ENCODE results near the gene IL1F10.
A peak's percentile ranks its signal among the peaks of the same experiment; 100 is the strongest.

The IL1F10 gene

GRCh38 chr2:113105047-113105785, 37.4 kb downstream of the IL1F10 start:
- Mint-ChIP-seq H3K4me3 (peak overlapping the region; percentile 4), H3K27ac (peak overlapping the region; percentile 5), H3K9me3 (peaks cover 8% of the 10 kb centered on the region)

GRCh38 chr2:113111121-113111520, 43.4 kb downstream of the IL1F10 start:
- no peaks in the 10 kb centered on the region for H3K9me3 Mint-ChIP-seq
- H3K4me1 Mint-ChIP-seq, result no peaks in the 10 kb centered on the region
- H3K27ac Mint-ChIP-seq, result no peak overlapping the region

More at GRCh38 chr2:113105047-113105785, 37.4 kb downstream of the IL1F10 start:
- peaks cover 1% of the 10 kb centered on the region for H3K36me3 Mint-ChIP-seq
- H3K4me1 Mint-ChIP-seq, result peaks cover 36% of the 10 kb centered on the region
- peaks cover 2% of the 10 kb centered on the region for H3K27me3 Mint-ChIP-seq

GRCh38 chr2:113111823-113112287, 44.1 kb downstream of the IL1F10 start:
- H3K4me1 Mint-ChIP-seq, result peaks cover 4% of the 10 kb centered on the region

More at GRCh38 chr2:113111121-113111520, 43.4 kb downstream of the IL1F10 start:
- H3K4me3 Mint-ChIP-seq, result no peak overlapping the region
- H3K27me3 Mint-ChIP-seq, result peaks cover 2% of the 10 kb centered on the region
- H3K36me3 Mint-ChIP-seq, result no peaks in the 10 kb centered on the region

GRCh38 chr2:113112441-113112840, 44.7 kb downstream of the IL1F10 start:
- H3K27me3 Mint-ChIP-seq, result no peaks in the 10 kb centered on the region
- H3K9me3 Mint-ChIP-seq, result no peaks in the 10 kb centered on the region
- peaks cover 4% of the 10 kb centered on the region for H3K4me1 Mint-ChIP-seq
- no peaks in the 10 kb centered on the region for H3K36me3 Mint-ChIP-seq
- H3K27ac Mint-ChIP-seq, result no peak overlapping the region
- no peak overlapping the region for H3K4me3 Mint-ChIP-seq

More at GRCh38 chr2:113111823-113112287, 44.1 kb downstream of the IL1F10 start:
- no peak overlapping the region for H3K4me3 Mint-ChIP-seq
- peaks cover 2% of the 10 kb centered on the region for H3K27me3 Mint-ChIP-seq
- no peaks in the 10 kb centered on the region for H3K36me3 Mint-ChIP-seq
- no peaks in the 10 kb centered on the region for H3K9me3 Mint-ChIP-seq
- no peak overlapping the region for H3K27ac Mint-ChIP-seq

- Mint-ChIP-seq H3K27ac (no peak overlapping the region), H3K27me3 (no peaks in the 10 kb centered on the region), H3K36me3 (no peaks in the 10 kb centered on the region), H3K4me1 (peaks cover 4% of the 10 kb centered on the region), H3K9me3 (no peaks in the 10 kb centered on the region), H3K4me3 (no peak overlapping the region)
Observed at GRCh38 chr2:113112871-113113270, 45.1 kb downstream of the IL1F10 start.

GRCh38 chr2:113113807-113114206, 46.0 kb downstream of the IL1F10 start:
- H3K27ac Mint-ChIP-seq, result no peak overlapping the region
- peaks cover 4% of the 10 kb centered on the region for H3K4me1 Mint-ChIP-seq
- H3K4me3 Mint-ChIP-seq, result no peak overlapping the region
- no peaks in the 10 kb centered on the region for H3K36me3 Mint-ChIP-seq
- H3K9me3 Mint-ChIP-seq, result no peaks in the 10 kb centered on the region
- no peaks in the 10 kb centered on the region for H3K27me3 Mint-ChIP-seq

- Mint-ChIP-seq H3K27me3 (no peaks in the 10 kb centered on the region), H3K4me3 (no peak overlapping the region), H3K27ac (no peak overlapping the region), H3K9me3 (no peaks in the 10 kb centered on the region), H3K36me3 (no peaks in the 10 kb centered on the region), H3K4me1 (peaks cover 4% of the 10 kb centered on the region)
Observed at GRCh38 chr2:113114224-113114945, 46.6 kb downstream of the IL1F10 start.

GRCh38 chr2:113114996-113115395, 47.2 kb downstream of the IL1F10 start:
- no peaks in the 10 kb centered on the region for H3K9me3 Mint-ChIP-seq
- H3K27me3 Mint-ChIP-seq, result no peaks in the 10 kb centered on the region
- no peak overlapping the region for H3K4me3 Mint-ChIP-seq
- peaks cover 4% of the 10 kb centered on the region for H3K4me1 Mint-ChIP-seq
- H3K36me3 Mint-ChIP-seq, result no peaks in the 10 kb centered on the region
- no peak overlapping the region for H3K27ac Mint-ChIP-seq

- Mint-ChIP-seq H3K27ac (no peak overlapping the region), H3K4me3 (no peak overlapping the region), H3K4me1 (peaks cover 7% of the 10 kb centered on the region), H3K9me3 (no peaks in the 10 kb centered on the region), H3K27me3 (no peaks in the 10 kb centered on the region), H3K36me3 (no peaks in the 10 kb centered on the region)
Observed at GRCh38 chr2:113116100-113116958, 48.6 kb downstream of the IL1F10 start.

- Mint-ChIP-seq H3K4me1 (peaks cover 7% of the 10 kb centered on the region), H3K36me3 (no peaks in the 10 kb centered on the region), H3K27ac (no peak overlapping the region), H3K4me3 (no peak overlapping the region), H3K27me3 (no peaks in the 10 kb centered on the region), H3K9me3 (no peaks in the 10 kb centered on the region)
Observed at GRCh38 chr2:113117541-113118262, 49.9 kb downstream of the IL1F10 start.

GRCh38 chr2:113118263-113118657, 50.5 kb downstream of the IL1F10 start:
- no peaks in the 10 kb centered on the region for H3K36me3 Mint-ChIP-seq
- no peaks in the 10 kb centered on the region for H3K27me3 Mint-ChIP-seq

GRCh38 chr2:113119111-113119510, 51.3 kb downstream of the IL1F10 start:
- Mint-ChIP-seq H3K9me3 (no peaks in the 10 kb centered on the region), H3K4me1 (peaks cover 10% of the 10 kb centered on the region), H3K27me3 (no peaks in the 10 kb centered on the region), H3K36me3 (no peaks in the 10 kb centered on the region), H3K27ac (no peak overlapping the region), H3K4me3 (no peak overlapping the region)

More at GRCh38 chr2:113118263-113118657, 50.5 kb downstream of the IL1F10 start:
- no peaks in the 10 kb centered on the region for H3K9me3 Mint-ChIP-seq
- no peak overlapping the region for H3K4me3 Mint-ChIP-seq
- H3K4me1 Mint-ChIP-seq, result peaks cover 7% of the 10 kb centered on the region
- H3K27ac Mint-ChIP-seq, result no peak overlapping the region

- Mint-ChIP-seq H3K9me3 (no peaks in the 10 kb centered on the region), H3K4me3 (no peak overlapping the region), H3K27ac (peak overlapping the region; percentile 26), H3K27me3 (peaks cover 2% of the 10 kb centered on the region), H3K4me1 (peaks cover 24% of the 10 kb centered on the region), H3K36me3 (no peaks in the 10 kb centered on the region)
Observed at GRCh38 chr2:113120861-113121260, 53.1 kb downstream of the IL1F10 start.

- no peak overlapping the region for H3K4me3 Mint-ChIP-seq
- H3K27me3 Mint-ChIP-seq, result peaks cover 2% of the 10 kb centered on the region
- H3K36me3 Mint-ChIP-seq, result no peaks in the 10 kb centered on the region
- H3K4me1 Mint-ChIP-seq, result peaks cover 20% of the 10 kb centered on the region
- H3K27ac Mint-ChIP-seq, result no peak overlapping the region
- no peaks in the 10 kb centered on the region for H3K9me3 Mint-ChIP-seq
Observed at GRCh38 chr2:113122364-113122763, 54.6 kb downstream of the IL1F10 start.

- Mint-ChIP-seq H3K4me3 (no peak overlapping the region), H3K27ac (no peak overlapping the region), H3K27me3 (peaks cover 2% of the 10 kb centered on the region)
Observed at GRCh38 chr2:113123726-113124125, 56.0 kb downstream of the IL1F10 start.

More at GRCh38 chr2:113123726-113124125, 56.0 kb downstream of the IL1F10 start:
- H3K9me3 Mint-ChIP-seq, result no peaks in the 10 kb centered on the region
- no peaks in the 10 kb centered on the region for H3K36me3 Mint-ChIP-seq
- H3K4me1 Mint-ChIP-seq, result peaks cover 20% of the 10 kb centered on the region

Data from activated naive CD4-positive, alpha-beta T cell treated with anti-CD3 and anti-CD28 coated beads, Interleukin-2, amount 50 U/mL, for 24 hours (primary cell).